Mesenchymal stem cell (in vitro differentiated cells and primary cell): ENCODE measurements around the gene WDFY3.

Experiments
- DNase-seq: peaks from one replicate; pipeline ENCODE4 v3.0.0-alpha.2; 2013
- H2AFZ ChIP-seq: one replicate; pipeline ENCODE4 v1.6.1; 2013; ENCODE audit warnings: low read depth, mild to moderate bottlenecking, control low read depth, inconsistent platforms, low read length, moderate library complexity
- H2AK5ac ChIP-seq: 2 replicates; pipeline ENCODE4 v1.6.1; 2013; ENCODE audit warnings: low read length, moderate library complexity, mild to moderate bottlenecking, inconsistent platforms; ENCODE audit not compliant: severe bottlenecking
- H2BK120ac ChIP-seq: one replicate; pipeline ENCODE4 v1.6.1; 2013; ENCODE audit warnings: low read depth, mild to moderate bottlenecking, inconsistent platforms, low read length, moderate library complexity
- H2BK12ac ChIP-seq, 2 experiments: one replicate each; pipeline ENCODE4 v1.6.1; 2013; ENCODE audit warnings: inconsistent platforms in 2 of 2, low read length in 2 of 2, mild to moderate bottlenecking in 2 of 2, moderate library complexity in 2 of 2, control low read depth in 1 of 2
- H2BK15ac ChIP-seq: one replicate; pipeline ENCODE4 v1.6.1; 2013; ENCODE audit warnings: mild to moderate bottlenecking, low read depth, inconsistent platforms; ENCODE audit not compliant: poor library complexity, severe bottlenecking
- H2BK5ac ChIP-seq: 2 replicates; pipeline ENCODE4 v1.6.1; 2013; ENCODE audit warnings: low read depth, mild to moderate bottlenecking, low read length, control low read depth, inconsistent platforms; ENCODE audit not compliant: poor library complexity, severe bottlenecking
- H3K14ac ChIP-seq, 2 experiments: one replicate each; pipeline ENCODE4 v1.6.1; 2013; ENCODE audit warnings: inconsistent platforms in 2 of 2, low read length in 2 of 2, control low read depth in 1 of 2, mild to moderate bottlenecking in 1 of 2, moderate library complexity in 1 of 2
- H3K18ac ChIP-seq, 2 experiments: one replicate each; pipeline ENCODE4 v1.6.1; 2013; ENCODE audit warnings: inconsistent platforms in 2 of 2, low read length in 2 of 2, control low read depth in 1 of 2, low read depth in 1 of 2, mild to moderate bottlenecking in 1 of 2
- H3K23ac ChIP-seq, 2 experiments: one replicate each; pipeline ENCODE4 v1.6.1; 2013; ENCODE audit warnings: inconsistent platforms in 2 of 2, low read length in 2 of 2, mild to moderate bottlenecking in 2 of 2, moderate library complexity in 2 of 2, control low read depth in 1 of 2
- H3K27ac ChIP-seq: 2 replicates; pipeline ENCODE4 v1.5.1; 2013; ENCODE audit warnings: mild to moderate bottlenecking, moderate library complexity, low read length, control low read depth, inconsistent platforms; ENCODE audit not compliant: poor library complexity, severe bottlenecking
- H3K27me3 ChIP-seq, 2 experiments: 2 replicates each; pipeline versions ENCODE4 v1.6.1 to v1.7.0; 2013; ENCODE audit warnings: low read length in 2 of 2, mild to moderate bottlenecking in 2 of 2, moderate library complexity in 2 of 2, control low read depth in 1 of 2, inconsistent platforms in 1 of 2; ENCODE audit not compliant: control insufficient read depth in 1 of 2, insufficient read depth in 1 of 2
- H3K36me3 ChIP-seq, 2 experiments: 2 replicates each; pipeline versions ENCODE4 v1.6.1 to v1.7.0; 2013; ENCODE audit warnings: low read length in 2 of 2, control low read depth in 1 of 2, inconsistent platforms in 1 of 2, low read depth in 1 of 2, mild to moderate bottlenecking in 1 of 2; ENCODE audit not compliant: insufficient read depth in 2 of 2, control insufficient read depth in 1 of 2
- H3K4ac ChIP-seq, 2 experiments: one replicate each; pipeline ENCODE4 v1.6.1; 2013; ENCODE audit warnings: inconsistent platforms in 2 of 2, low read length in 2 of 2, mild to moderate bottlenecking in 2 of 2, moderate library complexity in 2 of 2, control low read depth in 1 of 2, low read depth in 1 of 2
- H3K4me1 ChIP-seq: 2 replicates; pipeline ENCODE4 v1.6.1; 2013; ENCODE audit warnings: low read depth, low read length, control low read depth; ENCODE audit not compliant: control insufficient read depth, insufficient read depth
- H3K4me2 ChIP-seq: 2 replicates; pipeline ENCODE4 v1.6.1; 2013; ENCODE audit warnings: low read length, mild to moderate bottlenecking, inconsistent platforms; ENCODE audit not compliant: poor library complexity, severe bottlenecking
- H3K4me3 ChIP-seq, 2 experiments: 2 replicates each; pipeline versions ENCODE4 v1.5.1 to v1.7.0; 2013; ENCODE audit warnings: low read length in 2 of 2, mild to moderate bottlenecking in 2 of 2, control low read depth in 1 of 2, low read depth in 1 of 2; ENCODE audit not compliant: insufficient read depth in 1 of 2
- H3K79me1 ChIP-seq: replicated peaks from 2 replicates; pipeline ENCODE4 v1.6.1; 2013; ENCODE audit warnings: mild to moderate bottlenecking, control low read depth, low read length, inconsistent platforms; ENCODE audit not compliant: poor library complexity, severe bottlenecking
- H3K9ac ChIP-seq: 2 replicates; pipeline ENCODE4 v1.7.0; 2013; ENCODE audit warnings: mild to moderate bottlenecking, low read length, moderate library complexity
- H3K9me3 ChIP-seq: 2 replicates; pipeline ENCODE4 v1.7.0; 2013; ENCODE audit warnings: mild to moderate bottlenecking, low read length; ENCODE audit not compliant: control insufficient read depth
- H4K8ac ChIP-seq: one replicate; pipeline ENCODE4 v1.6.1; 2013; ENCODE audit warnings: inconsistent platforms, mild to moderate bottlenecking, low read length, moderate library complexity
- H4K91ac ChIP-seq: one replicate; pipeline ENCODE4 v1.6.1; 2013; ENCODE audit warnings: mild to moderate bottlenecking, low read length, inconsistent platforms
- WGBS: methylation state at CpG from one replicate; pipeline ENCODE4 v1.1.7; 2013; ENCODE audit warnings: mixed read lengths; 5-methylcytosine and 5-hydroxymethylcytosine counted together

Gene WDFY3

DNA sequence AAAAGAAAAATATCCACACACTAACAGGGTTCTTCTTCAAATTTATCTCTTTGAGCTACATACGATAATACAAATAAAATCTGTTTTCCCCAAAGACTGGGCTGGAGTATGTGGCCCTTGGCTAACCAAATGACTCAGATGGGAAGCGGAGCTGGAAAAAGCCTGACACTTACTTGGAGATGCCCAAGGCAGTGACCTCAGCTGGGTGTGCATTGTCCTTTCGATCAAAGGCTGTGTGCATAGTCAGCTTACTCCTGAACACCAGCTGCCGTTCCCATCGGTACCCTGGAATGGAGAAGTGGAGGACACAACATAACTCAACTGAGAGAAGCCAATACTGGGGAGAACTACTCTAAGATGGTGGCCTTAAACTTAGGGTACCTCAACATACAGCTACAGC lies 288.5 kb downstream of the WDFY3 start:
- no peak overlapping the region for H2BK5ac ChIP-seq
- no peak overlapping the region for H2AFZ ChIP-seq
- no peak for DNase-seq
- H3K14ac ChIP-seq: no peak overlapping the region
- no peak overlapping the region for H2BK120ac ChIP-seq
- peak overlapping the region; percentile 43 for H3K9ac ChIP-seq
- H2BK15ac ChIP-seq: no peak overlapping the region
- peaks cover 19% of the 10 kb centered on the region for H3K79me1 ChIP-seq
- no peak overlapping the region for H3K4me2 ChIP-seq
- no peak overlapping the region for H4K91ac ChIP-seq
- H2AK5ac ChIP-seq: no peak overlapping the region
- H3K9me3 ChIP-seq: no peaks in the 10 kb centered on the region
- no peak overlapping the region for H3K4me3 ChIP-seq
- WGBS: 99% methylated on average over 5 of the region's 5 CpGs
- peaks cover 36 to 65% of the 10 kb centered on the region in 2 experiments for H3K36me3 ChIP-seq
- no peak overlapping the region for H3K27ac ChIP-seq
- no peak overlapping the region for H4K8ac ChIP-seq
- H3K27me3 ChIP-seq: no peaks in the 10 kb centered on the region
- H2BK12ac ChIP-seq: no peak overlapping the region
- no peak overlapping the region for H3K18ac ChIP-seq
- H3K23ac ChIP-seq: no peak overlapping the region
- H3K4ac ChIP-seq: no peak overlapping the region
- H3K4me1 ChIP-seq: peaks cover 9% of the 10 kb centered on the region

DNA sequence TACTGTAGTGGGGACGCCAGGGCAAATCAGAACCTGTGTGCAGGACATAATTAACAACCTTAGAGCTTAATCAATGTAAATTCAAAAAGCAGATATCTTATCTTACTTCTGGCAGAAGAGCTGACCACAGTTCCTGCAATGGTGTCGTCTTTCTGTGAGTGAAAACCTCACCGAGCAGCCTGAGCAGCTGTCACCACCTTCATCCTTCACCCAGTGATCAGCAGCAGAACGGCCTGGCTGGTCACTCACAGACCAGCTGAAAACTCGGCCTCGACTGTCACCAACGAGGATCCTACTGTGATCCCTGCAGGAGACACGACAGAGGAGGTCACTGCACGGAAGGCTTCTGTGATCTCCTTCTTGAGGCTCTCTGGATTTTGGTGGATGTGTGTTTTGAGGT lies 289.4 kb downstream of the WDFY3 start:
- peaks cover 8% of the 10 kb centered on the region for H3K4me1 ChIP-seq
- H3K4me3 ChIP-seq: no peak overlapping the region
- no peak overlapping the region for H3K9ac ChIP-seq
- no peak overlapping the region for H2BK15ac ChIP-seq
- H3K23ac ChIP-seq: no peak overlapping the region
- no peak overlapping the region for H3K4me2 ChIP-seq
- no peak overlapping the region for H4K91ac ChIP-seq
- H4K8ac ChIP-seq: no peak overlapping the region
- DNase-seq: no peak
- H3K4ac ChIP-seq: no peak overlapping the region
- peaks cover 19% of the 10 kb centered on the region for H3K79me1 ChIP-seq
- H3K18ac ChIP-seq: no peak overlapping the region
- no peak overlapping the region for H2BK120ac ChIP-seq
- H3K27ac ChIP-seq: no peak overlapping the region
- H3K14ac ChIP-seq: peak overlapping the region in 1 of 2 experiments; percentile 11
- no peaks in the 10 kb centered on the region for H3K27me3 ChIP-seq
- no peaks in the 10 kb centered on the region for H3K9me3 ChIP-seq
- H2BK12ac ChIP-seq: no peak overlapping the region
- 74% methylated on average over 9 of the region's 9 CpGs for whole genome bisulfite sequencing
- H2BK5ac ChIP-seq: no peak overlapping the region
- H2AK5ac ChIP-seq: no peak overlapping the region
- no peak overlapping the region for H2AFZ ChIP-seq
- H3K36me3 ChIP-seq: peaks cover 35 to 66% of the 10 kb centered on the region in 2 experiments

DNA sequence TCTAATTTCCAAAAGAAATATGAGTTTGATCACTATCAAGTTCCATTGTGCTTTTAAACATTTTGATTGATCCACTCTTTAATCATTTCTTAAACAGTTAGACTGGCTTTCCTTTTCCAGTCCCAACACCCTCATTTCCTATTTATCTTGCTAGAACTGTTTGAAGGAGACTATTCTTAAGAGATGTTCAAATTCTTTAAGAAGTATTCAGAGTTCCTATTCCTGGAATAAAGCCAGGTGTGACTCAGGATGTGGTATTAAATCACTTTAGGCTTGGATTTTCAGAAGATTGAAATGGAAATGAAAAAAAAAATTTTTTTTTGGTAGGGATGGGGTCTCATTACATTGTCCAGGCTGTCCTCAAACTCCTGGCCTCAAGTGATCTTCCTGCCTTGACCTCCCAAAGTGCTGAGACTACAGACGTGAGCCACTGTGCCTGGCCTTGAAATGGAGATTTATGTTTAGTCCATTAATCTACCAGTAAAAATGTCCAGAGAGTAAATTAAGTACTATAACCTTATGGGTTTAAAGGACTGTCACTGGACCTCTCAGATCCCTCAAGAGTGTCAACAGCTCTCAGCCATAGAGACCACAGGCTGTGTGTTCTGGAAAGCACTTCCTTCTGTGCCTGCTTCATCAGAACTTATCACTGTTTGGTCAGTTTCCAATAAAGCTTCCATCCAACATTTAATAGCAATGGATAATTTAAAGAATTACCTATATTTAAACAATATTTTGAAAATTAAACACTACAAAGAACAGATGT lies 292.8 kb downstream of the WDFY3 start:
- H3K79me1 ChIP-seq: peaks cover 12% of the 10 kb centered on the region
- no peaks in the 10 kb centered on the region for H3K9me3 ChIP-seq
- peaks cover 23 to 77% of the 10 kb centered on the region in 2 experiments for H3K36me3 ChIP-seq
- no peak overlapping the region for H3K4ac ChIP-seq
- no peak overlapping the region for H2BK5ac ChIP-seq
- no peak overlapping the region for H3K18ac ChIP-seq
- peak overlapping the region; percentile 37 for H3K9ac ChIP-seq
- H2BK15ac ChIP-seq: no peak overlapping the region
- H2BK120ac ChIP-seq: no peak overlapping the region
- WGBS: no CpG with 5 or more reads among the region's 1 CpG
- H2BK12ac ChIP-seq: no peak overlapping the region
- H4K91ac ChIP-seq: no peak overlapping the region
- no peak overlapping the region for H2AFZ ChIP-seq
- H3K23ac ChIP-seq: no peak overlapping the region
- no peak overlapping the region for H4K8ac ChIP-seq
- H2AK5ac ChIP-seq: no peak overlapping the region
- peak overlapping the region; percentile 70 for H3K27ac ChIP-seq
- H3K4me1 ChIP-seq: peaks cover 3% of the 10 kb centered on the region
- peak; percentile 79 for DNase-seq
- H3K4me2 ChIP-seq: no peak overlapping the region
- no peaks in the 10 kb centered on the region for H3K27me3 ChIP-seq
- no peak overlapping the region for H3K14ac ChIP-seq
- no peak overlapping the region for H3K4me3 ChIP-seq

DNA sequence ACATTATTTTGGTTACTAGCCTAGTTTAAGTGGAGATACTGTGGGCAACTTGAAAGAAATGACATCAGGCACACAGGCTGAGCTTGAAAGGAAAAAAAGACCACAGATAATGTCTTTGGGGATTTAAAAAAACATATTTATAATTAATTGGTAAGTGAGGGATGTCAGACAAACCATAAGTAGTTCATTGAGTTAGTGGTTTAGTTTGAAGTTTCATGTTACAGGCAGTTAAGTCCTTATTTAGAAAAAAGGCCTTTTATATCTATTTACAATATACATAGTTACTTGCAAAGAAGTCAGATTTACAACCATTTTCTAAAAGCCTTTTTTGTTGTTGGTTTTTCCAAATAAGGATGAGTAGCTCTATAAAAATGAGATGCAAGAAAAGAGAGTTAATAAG lies 294.3 kb downstream of the WDFY3 start:
- Histone ChIP-seq H3K18ac (no peak overlapping the region), H3K9ac (no peak overlapping the region), H4K8ac (no peak overlapping the region), H3K4me1 (peaks cover 3% of the 10 kb centered on the region), H3K4ac (no peak overlapping the region), H3K27ac (no peak overlapping the region), H3K79me1 (peaks cover 4% of the 10 kb centered on the region), H2BK15ac (no peak overlapping the region), H2BK12ac (no peak overlapping the region), H3K23ac (no peak overlapping the region), H3K27me3 (no peaks in the 10 kb centered on the region), H3K4me2 (no peak overlapping the region), H2AFZ (no peak overlapping the region), H3K36me3 (peaks cover 13 to 75% of the 10 kb centered on the region in 2 experiments), H3K9me3 (no peaks in the 10 kb centered on the region), H2BK120ac (no peak overlapping the region), H2BK5ac (no peak overlapping the region), H3K4me3 (no peak overlapping the region), H2AK5ac (no peak overlapping the region), H3K14ac (no peak overlapping the region), H4K91ac (no peak overlapping the region)
- no peak for DNase-seq
